OCI-LY3 (cell line): ENCODE data around the gene S100A7.

ENCODE experiments used
- EZH2phosphoT487 ChIP-seq: fragments of 200-600 bp; shearing (Covaris generic); IDR thresholded peaks from 2 replicates; pipeline ENCODE4 v1.6.1; 2018; ENCODE audit warnings: antibody characterized with exemption, mixed run types, low read depth
- TF ChIP-seq, protein P1 (sequence below): fragments of 200-600, 300-600 bp; sonication (generic); IDR thresholded peaks from 2 replicates; pipeline ENCODE4 v1.5.1; 2014; ENCODE audit warnings: antibody characterized with exemption, low read length, low read depth

DNA sequence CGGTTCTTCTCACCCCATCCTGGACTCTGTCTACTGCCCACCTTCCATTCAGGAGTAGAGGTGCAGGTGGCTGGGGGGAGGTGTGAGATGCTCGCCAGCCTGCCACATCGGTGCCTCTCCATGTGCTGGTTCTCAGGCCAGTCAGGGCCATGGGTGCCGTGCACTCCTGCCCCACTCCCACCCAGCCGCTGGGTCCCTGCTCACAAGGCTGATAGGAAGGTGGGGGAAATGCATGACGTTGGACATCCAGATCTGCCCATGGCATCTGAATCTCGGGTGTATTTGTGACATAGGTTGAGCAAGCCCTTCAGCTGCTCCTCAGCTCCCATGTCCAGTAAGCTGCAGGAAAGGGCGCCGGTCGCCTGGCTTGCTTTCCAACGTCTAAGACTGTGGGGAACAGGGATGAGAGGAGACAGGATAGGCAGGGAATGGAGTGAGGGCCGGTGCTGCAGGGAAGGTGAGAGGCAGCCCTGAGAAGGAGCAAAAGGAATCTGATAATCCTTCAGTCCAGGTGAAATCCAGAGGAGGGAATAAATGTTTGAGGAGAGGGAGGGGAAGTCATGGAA is 32.3 kb downstream of the S100A7 start:
- TF ChIP-seq, protein P1, sequence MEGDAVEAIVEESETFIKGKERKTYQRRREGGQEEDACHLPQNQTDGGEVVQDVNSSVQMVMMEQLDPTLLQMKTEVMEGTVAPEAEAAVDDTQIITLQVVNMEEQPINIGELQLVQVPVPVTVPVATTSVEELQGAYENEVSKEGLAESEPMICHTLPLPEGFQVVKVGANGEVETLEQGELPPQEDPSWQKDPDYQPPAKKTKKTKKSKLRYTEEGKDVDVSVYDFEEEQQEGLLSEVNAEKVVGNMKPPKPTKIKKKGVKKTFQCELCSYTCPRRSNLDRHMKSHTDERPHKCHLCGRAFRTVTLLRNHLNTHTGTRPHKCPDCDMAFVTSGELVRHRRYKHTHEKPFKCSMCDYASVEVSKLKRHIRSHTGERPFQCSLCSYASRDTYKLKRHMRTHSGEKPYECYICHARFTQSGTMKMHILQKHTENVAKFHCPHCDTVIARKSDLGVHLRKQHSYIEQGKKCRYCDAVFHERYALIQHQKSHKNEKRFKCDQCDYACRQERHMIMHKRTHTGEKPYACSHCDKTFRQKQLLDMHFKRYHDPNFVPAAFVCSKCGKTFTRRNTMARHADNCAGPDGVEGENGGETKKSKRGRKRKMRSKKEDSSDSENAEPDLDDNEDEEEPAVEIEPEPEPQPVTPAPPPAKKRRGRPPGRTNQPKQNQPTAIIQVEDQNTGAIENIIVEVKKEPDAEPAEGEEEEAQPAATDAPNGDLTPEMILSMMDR = no peak
- TF ChIP-seq EZH2phosphoT487 = no peak
